CD1c-positive myeloid dendritic cell (primary cell): ENCODE measurements around the gene DCLK3.
A peak's percentile ranks its signal among the peaks of the same experiment; 100 is the strongest.

Experiments used
- DNase-seq: peaks from one replicate; pipeline ENCODE4 v3.0.0-alpha.2; 2016; ENCODE audit errors: extremely low spot score

The DCLK3 gene

GRCh38 chr3:36709826-36710365, 54.5 kb downstream of the DCLK3 start:
- no peak for DNase-seq

GRCh38 chr3:36709281-36709680, 55.1 kb downstream of the DCLK3 start:
- DNase-seq = no peak

- DNase-seq = peak; percentile 56
These were observed 56.5 kb downstream of the DCLK3 start for GRCh38 chr3:36707623-36708409.

GRCh38 chr3:36705015-36705414, 59.3 kb downstream of the DCLK3 start:
- no peak for DNase-seq

GRCh38 chr3:36704280-36704679, 60.1 kb downstream of the DCLK3 start:
- no peak for DNase-seq

- DNase-seq = no peak
These were observed 63.1 kb downstream of the DCLK3 start for GRCh38 chr3:36701249-36701572.

- peak; percentile 50 for DNase-seq
These were observed 63.7 kb downstream of the DCLK3 start for GRCh38 chr3:36700537-36701248.

- DNase-seq = no peak
These were observed 66.0 kb downstream of the DCLK3 start for GRCh38 chr3:36698314-36698713.

GRCh38 chr3:36697229-36698001, 66.9 kb downstream of the DCLK3 start:
- no peak for DNase-seq

GRCh38 chr3:36696799-36697198, 67.6 kb downstream of the DCLK3 start:
- no peak for DNase-seq

- no peak for DNase-seq
These were observed 68.6 kb downstream of the DCLK3 start for GRCh38 chr3:36695769-36696137.

GRCh38 chr3:36695113-36695768, 69.1 kb downstream of the DCLK3 start:
- no peak for DNase-seq

GRCh38 chr3:36693670-36694069, 70.7 kb downstream of the DCLK3 start:
- no peak for DNase-seq

- DNase-seq = no peak
These were observed 74.8 kb downstream of the DCLK3 start for GRCh38 chr3:36689560-36689959.

- no peak for DNase-seq
These were observed 75.5 kb downstream of the DCLK3 start for GRCh38 chr3:36688815-36689214.

- DNase-seq = no peak
These were observed 77.8 kb downstream of the DCLK3 start for GRCh38 chr3:36686516-36686915.

- no peak for DNase-seq
These were observed 82.5 kb downstream of the DCLK3 start for GRCh38 chr3:36681867-36682266.

GRCh38 chr3:36680952-36681351, 83.4 kb downstream of the DCLK3 start:
- DNase-seq = no peak

- no peak for DNase-seq
These were observed 84.8 kb downstream of the DCLK3 start for GRCh38 chr3:36679384-36680200.

- no peak for DNase-seq
These were observed 85.9 kb downstream of the DCLK3 start for GRCh38 chr3:36678216-36679013.
